HS-27A (cell line): Measurements from ENCODE around the gene SLC7A9.

Experiments
- DNase-seq: peaks from one replicate; pipeline ENCODE4 v3.0.0-alpha.2; 2012; ENCODE audit warnings: low read depth, missing footprints

SLC7A9 gene

GRCh38 chr19:32869369-32869965, at the start of gene SLC7A9:
TSS of gene SLC7A9 (minus strand) at chr19:32869767. CDS start at chr19:32868534, 1,233 bp downstream.
- no peak for DNase-seq

GRCh38 chr19:32919365-32919764, 49.8 kb upstream of the SLC7A9 start:
- DNase-seq: no peak

GRCh38 chr19:32917616-32917996, 48.0 kb upstream of the SLC7A9 start:
- DNase-seq: no peak

GRCh38 chr19:32916969-32917615, 47.5 kb upstream of the SLC7A9 start:
- no peak for DNase-seq

GRCh38 chr19:32914879-32915660, 45.5 kb upstream of the SLC7A9 start:
- no peak for DNase-seq

- DNase-seq: no peak
Observed at GRCh38 chr19:32911467-32911866, 41.9 kb upstream of the SLC7A9 start.

GRCh38 chr19:32910874-32911273, 41.3 kb upstream of the SLC7A9 start:
- DNase-seq: no peak

GRCh38 chr19:32910094-32910493, 40.5 kb upstream of the SLC7A9 start:
- no peak for DNase-seq

GRCh38 chr19:32909257-32909656, 39.7 kb upstream of the SLC7A9 start:
- no peak for DNase-seq

GRCh38 chr19:32908641-32909190, 39.1 kb upstream of the SLC7A9 start:
- no peak for DNase-seq

- no peak for DNase-seq
Observed at GRCh38 chr19:32902448-32902847, 32.9 kb upstream of the SLC7A9 start.

GRCh38 chr19:32901504-32902161, 32.1 kb upstream of the SLC7A9 start:
- DNase-seq: no peak

- no peak for DNase-seq
Observed at GRCh38 chr19:32896516-32897214, 27.1 kb upstream of the SLC7A9 start.

GRCh38 chr19:32895384-32895783, 25.8 kb upstream of the SLC7A9 start:
- DNase-seq: no peak

- DNase-seq: no peak
Observed at GRCh38 chr19:32891609-32892008, 22.0 kb upstream of the SLC7A9 start.

- DNase-seq: no peak
Observed at GRCh38 chr19:32890841-32891240, 21.3 kb upstream of the SLC7A9 start.

GRCh38 chr19:32890326-32890725, 20.8 kb upstream of the SLC7A9 start:
- no peak for DNase-seq

GRCh38 chr19:32889137-32889934, 19.8 kb upstream of the SLC7A9 start:
- no peak for DNase-seq

- DNase-seq: no peak
Observed at GRCh38 chr19:32887572-32888215, 18.1 kb upstream of the SLC7A9 start.

GRCh38 chr19:32886241-32886640, 16.7 kb upstream of the SLC7A9 start:
- no peak for DNase-seq
